GM19328 (cell line): Measurements from ENCODE around the gene NEDD4L.

ENCODE experiments used
- ATAC-seq: cut with Tn5 transposase; IDR thresholded peaks from one replicate; pipeline ENCODE4 v1.9.1; 2021; ENCODE audit warnings: mild to moderate bottlenecking, moderate library complexity; ENCODE audit not compliant: unreplicated experiment

NEDD4L gene

GRCh38 chr18:58177004-58177717 is 133.1 kb downstream of the NEDD4L start:
- no peak for ATAC-seq

GRCh38 chr18:58177896-58178470 is 134.0 kb downstream of the NEDD4L start:
- ATAC-seq: no peak

GRCh38 chr18:58178511-58178910 is 134.5 kb downstream of the NEDD4L start:
- no peak for ATAC-seq

GRCh38 chr18:58180172-58180571 is 136.1 kb downstream of the NEDD4L start:
- ATAC-seq: no peak

GRCh38 chr18:58180738-58181353 is 136.8 kb downstream of the NEDD4L start:
- ATAC-seq: no peak

GRCh38 chr18:58181988-58182387 is 138.0 kb downstream of the NEDD4L start:
- no peak for ATAC-seq

- no peak for ATAC-seq
Measured at GRCh38 chr18:58183226-58183625, 139.2 kb downstream of the NEDD4L start.

- ATAC-seq: no peak
Measured at GRCh38 chr18:58186258-58186948, 142.4 kb downstream of the NEDD4L start.

- no peak for ATAC-seq
Measured at GRCh38 chr18:58187674-58188073, 143.6 kb downstream of the NEDD4L start.

- no peak for ATAC-seq
Measured at GRCh38 chr18:58188996-58189395, 145.0 kb downstream of the NEDD4L start.

GRCh38 chr18:58190842-58191530 is 147.0 kb downstream of the NEDD4L start:
- ATAC-seq: no peak

- ATAC-seq: no peak
Measured at GRCh38 chr18:58191626-58192025, 147.6 kb downstream of the NEDD4L start.

- ATAC-seq: no peak
Measured at GRCh38 chr18:58192519-58192918, 148.5 kb downstream of the NEDD4L start.

GRCh38 chr18:58194028-58194427 is 150.0 kb downstream of the NEDD4L start:
- ATAC-seq: no peak

- ATAC-seq: no peak
Measured at GRCh38 chr18:58195278-58195765, 151.3 kb downstream of the NEDD4L start.

GRCh38 chr18:58196164-58196563 is 152.1 kb downstream of the NEDD4L start:
- ATAC-seq: no peak

- no peak for ATAC-seq
Measured at GRCh38 chr18:58196881-58197872, 153.2 kb downstream of the NEDD4L start.

GRCh38 chr18:58201268-58201667 is 157.2 kb downstream of the NEDD4L start:
- no peak for ATAC-seq
